Endodermal cell (in vitro differentiated cells): Measurements from ENCODE around the gene CORO2B. TPM values are rescaled to one million over a fixed set of nuclear protein-coding genes. Genes with fewer than 3 reads are reported as not detected.

Experiments
- DNase-seq: peaks from one replicate; pipeline ENCODE4 v3.0.0-alpha.2; 2017
- H3K27ac ChIP-seq: 2 replicates; pipeline ENCODE4 v1.5.1; 2013; ENCODE audit warnings: mild to moderate bottlenecking, low read depth, low read length, moderate library complexity
- H3K27me3 ChIP-seq: 2 replicates; pipeline ENCODE4 v1.6.1; 2013; ENCODE audit warnings: mild to moderate bottlenecking, low read length, moderate library complexity; ENCODE audit not compliant: insufficient read depth, control insufficient read depth, poor library complexity, severe bottlenecking
- H3K36me3 ChIP-seq: 2 replicates; pipeline ENCODE4 v1.7.0; 2013; ENCODE audit warnings: mild to moderate bottlenecking, low read length, moderate library complexity; ENCODE audit not compliant: control insufficient read depth, insufficient read depth
- H3K4me1 ChIP-seq: one replicate; pipeline ENCODE4 v1.7.0; 2013; ENCODE audit warnings: low read length; ENCODE audit not compliant: control insufficient read depth, insufficient read depth
- H3K4me3 ChIP-seq: 2 replicates; pipeline ENCODE4 v1.5.1; 2013; ENCODE audit warnings: mild to moderate bottlenecking, low read length, moderate library complexity
- H3K9ac ChIP-seq: 2 replicates; pipeline ENCODE4 v1.6.1; 2013; ENCODE audit warnings: mild to moderate bottlenecking, low read length, moderate library complexity; ENCODE audit not compliant: poor library complexity, severe bottlenecking; ENCODE audit errors: extremely low read depth
- H3K9me3 ChIP-seq: 2 replicates; pipeline ENCODE4 v1.6.1; 2013; ENCODE audit warnings: mild to moderate bottlenecking, low read length, moderate library complexity; ENCODE audit not compliant: control insufficient read depth
- H3K27ac Mint-ChIP-seq: 2 replicates; pipeline ENCODE4 v1.8.0; 2020; ENCODE audit warnings: mixed read lengths
- H3K27me3 Mint-ChIP-seq: 2 replicates; pipeline ENCODE4 v1.8.0; 2021; ENCODE audit warnings: mild to moderate bottlenecking, mixed read lengths; ENCODE audit not compliant: insufficient read depth
- H3K36me3 Mint-ChIP-seq: 2 replicates; pipeline ENCODE4 v1.8.0; 2020; ENCODE audit warnings: low read depth, mixed read lengths
- H3K4me1 Mint-ChIP-seq: 2 replicates; pipeline ENCODE4 v1.8.0; 2020; ENCODE audit warnings: mixed read lengths
- H3K4me3 Mint-ChIP-seq: 2 replicates; pipeline ENCODE4 v1.8.0; 2020; ENCODE audit warnings: mild to moderate bottlenecking, moderate library complexity, mixed read lengths
- H3K9me3 Mint-ChIP-seq: 2 replicates; pipeline ENCODE4 v1.8.0; 2020; ENCODE audit warnings: mild to moderate bottlenecking, mixed read lengths
- CTCF ChIP-seq: fragments of 200-600 bp; sonication (generic); conservative IDR thresholded peaks from 2 replicates; pipeline ENCODE4 v1.5.0; 2021; ENCODE audit warnings: antibody characterized with exemption, mild to moderate bottlenecking
- WGBS, 2 experiments: methylation state at CpG; one replicate each; pipeline versions ENCODE4 v1.1.5 to v1.1.7; 2013; ENCODE audit warnings: missing lambda C conversion rate in 2 of 2, mixed read lengths in 1 of 2; ENCODE audit not compliant: insufficient coverage in 1 of 2, insufficient read length in 1 of 2; 5-methylcytosine and 5-hydroxymethylcytosine counted together
- total RNA-seq, 2 donors: library from RNA; stranded (reverse); fragmentation: NEBNext Ultra II Directional in 1 of 2; extraction: Animal tissue kit (Norgen Biotek cat#: 25700) in 1 of 2; gene quantifications; 2 replicates in 1 of 2; 3 replicates in 1 of 2; pipeline ENCODE4 v1.2.1, GENCODE V29; 2021

Gene CORO2B
- total RNA-seq, 2 donors from 2014 or later: 1.1 to 1.2 TPM

GRCh38 chr15:68729789-68730411 lies 151.1 kb downstream of the CORO2B start:
- 67 to 81% methylated on average over 1 to 4 of the region's 8 CpGs for WGBS, 2 experiments
- peaks cover 12% of the 10 kb centered on the region for H3K4me1 ChIP-seq
- Mint-ChIP-seq H3K9me3 (no peaks in the 10 kb centered on the region), H3K4me1 (peaks cover 42% of the 10 kb centered on the region), H3K36me3 (no peaks in the 10 kb centered on the region), H3K27me3 (peaks cover 5% of the 10 kb centered on the region), H3K4me3 (no peak overlapping the region), H3K27ac (no peak overlapping the region)
- no peak overlapping the region for H3K9ac ChIP-seq
- no peaks in the 10 kb centered on the region for H3K27me3 ChIP-seq
- no peak for DNase-seq
- H3K27ac ChIP-seq: no peak overlapping the region
- no peak overlapping the region for H3K4me3 ChIP-seq
- H3K9me3 ChIP-seq: no peaks in the 10 kb centered on the region
- no peak for TF ChIP-seq CTCF
- H3K36me3 ChIP-seq: no peaks in the 10 kb centered on the region

- DNase-seq: peak; percentile 82
- no peak overlapping the region for H3K4me3 ChIP-seq
- peak overlapping the region; percentile 53 for H3K27ac Mint-ChIP-seq
- no peaks in the 10 kb centered on the region for H3K27me3 ChIP-seq
- no peak overlapping the region for H3K9ac ChIP-seq
- H3K36me3 Mint-ChIP-seq: no peaks in the 10 kb centered on the region
- TF ChIP-seq CTCF: peak; percentile 83
- H3K4me3 Mint-ChIP-seq: no peak overlapping the region
- no peak overlapping the region for H3K27ac ChIP-seq
- H3K9me3 ChIP-seq: peaks cover 2% of the 10 kb centered on the region
- no peaks in the 10 kb centered on the region for H3K36me3 ChIP-seq
- H3K4me1 Mint-ChIP-seq: peaks cover 45% of the 10 kb centered on the region
- H3K4me1 ChIP-seq: peaks cover 12% of the 10 kb centered on the region
- H3K27me3 Mint-ChIP-seq: peaks cover 4% of the 10 kb centered on the region
- no peaks in the 10 kb centered on the region for H3K9me3 Mint-ChIP-seq
- 75 to 82% methylated on average over 5 to 6 of the region's 6 CpGs for WGBS, 2 experiments
Observed at GRCh38 chr15:68730471-68730919, 151.7 kb downstream of the CORO2B start.

- Histone ChIP-seq H3K27me3 (no peaks in the 10 kb centered on the region), H3K9me3 (peaks cover 9% of the 10 kb centered on the region), H3K4me3 (no peak overlapping the region), H3K9ac (no peak overlapping the region), H3K36me3 (no peaks in the 10 kb centered on the region), H3K27ac (no peak overlapping the region), H3K4me1 (peaks cover 12% of the 10 kb centered on the region)
- Mint-ChIP-seq H3K9me3 (no peaks in the 10 kb centered on the region), H3K4me1 (peaks cover 46% of the 10 kb centered on the region), H3K4me3 (no peak overlapping the region), H3K27ac (peak overlapping the region; percentile 53), H3K36me3 (no peaks in the 10 kb centered on the region), H3K27me3 (no peaks in the 10 kb centered on the region)
- WGBS, 2 experiments: 68 to 78% methylated on average over 13 to 15 of the region's 15 CpGs
- DNase-seq: peak; percentile 62
- TF ChIP-seq CTCF: no peak
Observed at GRCh38 chr15:68730976-68731897, 152.4 kb downstream of the CORO2B start.
